WTC11 (cell line): ENCODE measurements around the gene GCK. TPM values are rescaled to one million over a fixed set of nuclear protein-coding genes. Genes with fewer than 3 reads are reported as not detected.

ENCODE experiments used
- ATAC-seq: fragments of 200-7000 bp; cut with Tn5 transposase; 2 replicates; pipeline ENCODE4 v1.10.0; 2021; ENCODE audit warnings: mild to moderate bottlenecking, moderate library complexity
- CTCF ChIA-PET: fragments of 300-600 bp; sonication (Branson Sonifier 250); formaldehyde crosslinking; loops from one replicate; lab custom pipeline; 2021; ENCODE audit warnings: antibody characterized with exemption; lab: Charles Lee
- POLR2A ChIA-PET: fragments of 350-600 bp; sonication (Branson Sonifier 250); formaldehyde crosslinking; loops from one replicate; lab custom pipeline; 2021; ENCODE audit warnings: antibody characterized with exemption; lab: Charles Lee
- DNase-seq: peaks from one replicate; pipeline ENCODE4 v3.0.0; 2021; ENCODE audit warnings: low spot score
- H3K27ac Mint-ChIP-seq: 2 replicates; pipeline ENCODE4 v1.8.0; 2021; ENCODE audit warnings: mixed read lengths
- H3K27me3 Mint-ChIP-seq: 2 replicates; pipeline ENCODE4 v1.8.0; 2021; ENCODE audit warnings: low read depth, mild to moderate bottlenecking, moderate library complexity, mixed read lengths
- H3K36me3 Mint-ChIP-seq: 2 replicates; pipeline ENCODE4 v1.8.0; 2021; ENCODE audit warnings: mixed read lengths
- H3K4me1 Mint-ChIP-seq: 2 replicates; pipeline ENCODE4 v1.8.0; 2022; ENCODE audit warnings: mixed read lengths
- H3K4me3 Mint-ChIP-seq: 2 replicates; pipeline ENCODE4 v1.8.0; 2021; ENCODE audit warnings: mild to moderate bottlenecking, moderate library complexity, mixed read lengths
- H3K9me3 Mint-ChIP-seq: 2 replicates; pipeline ENCODE4 v1.8.0; 2021; ENCODE audit warnings: mixed read lengths
- ARID4B ChIP-seq: sonication (generic); formaldehyde crosslinking; IDR thresholded peaks from 2 replicates; pipeline ENCODE4 v1.8.0; 2023; ENCODE audit warnings: missing genetic modification reagents, mild to moderate bottlenecking, borderline replicate concordance
- ATF1 ChIP-seq: sonication (generic); formaldehyde crosslinking; IDR thresholded peaks from 2 replicates; pipeline ENCODE4 v1.8.1; 2023; ENCODE audit warnings: mild to moderate bottlenecking, moderate library complexity, missing genetic modification reagents
- ATF2 ChIP-seq: sonication (generic); formaldehyde crosslinking; IDR thresholded peaks from 2 replicates; pipeline ENCODE4 v1.8.1; 2022; ENCODE audit warnings: low read depth, missing genetic modification reagents, borderline replicate concordance
- CBFB ChIP-seq: sonication (generic); formaldehyde crosslinking; IDR thresholded peaks from 2 replicates; pipeline ENCODE4 v1.8.1; 2022; ENCODE audit warnings: mild to moderate bottlenecking, low read depth, missing genetic modification reagents
- EMX1 ChIP-seq: fragments of 250-450 bp; sonication (Bioruptor Pico); IDR thresholded peaks from 2 replicates; pipeline ENCODE4 v1.8.0; 2021; ENCODE audit warnings: mild to moderate bottlenecking
- ESRRA ChIP-seq: sonication (generic); formaldehyde crosslinking; IDR thresholded peaks from 2 replicates; pipeline ENCODE4 v1.8.1; 2022; ENCODE audit warnings: mild to moderate bottlenecking, missing genetic modification reagents, borderline replicate concordance
- KAT7 ChIP-seq: sonication (generic); formaldehyde crosslinking; IDR thresholded peaks from 2 replicates; pipeline ENCODE4 v1.8.1; 2023; ENCODE audit warnings: missing genetic modification reagents, mild to moderate bottlenecking, borderline replicate concordance
- MLX ChIP-seq: sonication (generic); formaldehyde crosslinking; IDR thresholded peaks from 2 replicates; pipeline ENCODE4 v1.8.1; 2023; ENCODE audit warnings: mild to moderate bottlenecking, missing genetic modification reagents, moderate library complexity
- MXD4 ChIP-seq: fragments of 250-450 bp; sonication (Bioruptor Pico); IDR thresholded peaks from 2 replicates; pipeline ENCODE4 v1.8.0; 2021; ENCODE audit warnings: mild to moderate bottlenecking, moderate library complexity, borderline replicate concordance
- NFYB ChIP-seq: sonication (generic); formaldehyde crosslinking; conservative IDR thresholded peaks from 2 replicates; pipeline ENCODE4 v1.8.0; 2022; ENCODE audit warnings: low read depth, missing genetic modification reagents
- NR1H2 ChIP-seq: sonication (generic); formaldehyde crosslinking; IDR thresholded peaks from 2 replicates; pipeline ENCODE4 v1.9.0; 2021; ENCODE audit warnings: mild to moderate bottlenecking, moderate library complexity, missing genetic modification reagents
- RELA ChIP-seq: sonication (generic); formaldehyde crosslinking; IDR thresholded peaks from 2 replicates; pipeline ENCODE4 v1.8.1; 2022; ENCODE audit warnings: missing genetic modification reagents, mild to moderate bottlenecking, borderline replicate concordance
- RORB ChIP-seq: fragments of 250-450 bp; sonication (Bioruptor Pico); IDR thresholded peaks from 2 replicates; pipeline ENCODE4 v1.9.0; 2021; ENCODE audit warnings: mild to moderate bottlenecking
- SMAD3 ChIP-seq: sonication (generic); formaldehyde crosslinking; IDR thresholded peaks from 2 replicates; pipeline ENCODE4 v1.8.0; 2022; ENCODE audit warnings: missing genetic modification reagents, mild to moderate bottlenecking, borderline replicate concordance
- SMAD4 ChIP-seq: sonication (generic); formaldehyde crosslinking; IDR thresholded peaks from 2 replicates; pipeline ENCODE4 v1.8.0; 2022; ENCODE audit warnings: mild to moderate bottlenecking, missing genetic modification reagents
- SP1 ChIP-seq: sonication (generic); formaldehyde crosslinking; conservative IDR thresholded peaks from 2 replicates; pipeline ENCODE4 v1.8.1; 2022; ENCODE audit warnings: missing genetic modification reagents
- TEAD4 ChIP-seq: sonication (generic); formaldehyde crosslinking; IDR thresholded peaks from 2 replicates; pipeline ENCODE4 v1.8.0; 2022; ENCODE audit warnings: mild to moderate bottlenecking, missing genetic modification reagents
- USF1 ChIP-seq: sonication (generic); formaldehyde crosslinking; IDR thresholded peaks from 2 replicates; pipeline ENCODE4 v1.8.0; 2022; ENCODE audit warnings: mild to moderate bottlenecking, missing genetic modification reagents
- USF2 ChIP-seq: sonication (generic); formaldehyde crosslinking; IDR thresholded peaks from 2 replicates; pipeline ENCODE4 v1.8.1; 2023; ENCODE audit warnings: mild to moderate bottlenecking, missing genetic modification reagents, moderate library complexity
- ZBTB21 ChIP-seq: sonication (generic); formaldehyde crosslinking; IDR thresholded peaks from 2 replicates; pipeline ENCODE4 v1.8.1; 2023; ENCODE audit warnings: mild to moderate bottlenecking, missing genetic modification reagents, borderline replicate concordance
- ZNF121 ChIP-seq: sonication (generic); formaldehyde crosslinking; IDR thresholded peaks from 2 replicates; pipeline ENCODE4 v1.8.0; 2023; ENCODE audit warnings: missing genetic modification reagents
- ZNF263 ChIP-seq: sonication (generic); formaldehyde crosslinking; IDR thresholded peaks from 2 replicates; pipeline ENCODE4 v1.8.1; 2022; ENCODE audit warnings: low read depth, mild to moderate bottlenecking, moderate library complexity, missing genetic modification reagents
- ZNF317 ChIP-seq: sonication (generic); formaldehyde crosslinking; IDR thresholded peaks from 2 replicates; pipeline ENCODE4 v1.8.1; 2023; ENCODE audit warnings: low read depth, mild to moderate bottlenecking, moderate library complexity, missing genetic modification reagents, borderline replicate concordance
- ZNF396 ChIP-seq: fragments of 250-450 bp; sonication (Bioruptor Pico); IDR thresholded peaks from 2 replicates; pipeline ENCODE4 v1.8.0; 2021; ENCODE audit warnings: mild to moderate bottlenecking, moderate library complexity, borderline replicate concordance
- ZNF416 ChIP-seq: fragments of 250-450 bp; sonication (Bioruptor Pico); IDR thresholded peaks from 2 replicates; pipeline ENCODE4 v1.9.0; 2021; ENCODE audit warnings: mild to moderate bottlenecking, inconsistent platforms
- ZNF512 ChIP-seq: sonication (generic); formaldehyde crosslinking; IDR thresholded peaks from 2 replicates; pipeline ENCODE4 v1.8.1; 2022; ENCODE audit warnings: missing genetic modification reagents, borderline replicate concordance
- ZNF671 ChIP-seq: fragments of 250-450 bp; sonication (Bioruptor Pico); IDR thresholded peaks from 2 replicates; pipeline ENCODE4 v1.8.0; 2021; ENCODE audit warnings: mild to moderate bottlenecking
- total RNA-seq: library from RNA; stranded (reverse); gene quantifications from 3 replicates; pipeline ENCODE4 v1.2.3, GENCODE V29; 2021

GCK gene
- total RNA-seq, 1 experiment from 2014 or later, result 3.3 TPM

- DNase-seq (no peak), ATAC-seq (no peak)
- Mint-ChIP-seq H3K27me3 (peaks cover 17% of the 10 kb centered on the region), H3K9me3 (peaks cover 17% of the 10 kb centered on the region), H3K4me3 (no peak overlapping the region), H3K27ac (no peak overlapping the region), H3K36me3 (no peaks in the 10 kb centered on the region; the same call in 1 of the 2 replicates), H3K4me1 (peaks cover 13% of the 10 kb centered on the region)
- CTCF ChIA-PET, result interaction anchor here (1.5 kb wide), 1 partner anchor 158 kb away, joined by 4 read pairs; no protein-coding TSS in a partner anchor
- TF ChIP-seq KAT7 (CRISPR knock-in tag) (no peak), ZNF396 (CRISPR knock-in tag) (no peak), ZBTB21 (no peak), ZNF512 (no peak), ATF1 (CRISPR knock-in tag) (no peak), NR1H2 (CRISPR knock-in tag) (no peak), EMX1 (CRISPR knock-in tag) (no peak), MXD4 (no peak), SMAD4 (no peak), USF2 (CRISPR knock-in tag) (no peak), USF1 (no peak), ESRRA (CRISPR knock-in tag) (no peak), NFYB (no peak), ZNF263 (CRISPR knock-in tag) (no peak), ZNF671 (CRISPR knock-in tag) (no peak), CBFB (CRISPR knock-in tag) (no peak), TEAD4 (CRISPR knock-in tag) (no peak)
- POLR2A ChIA-PET, result no interaction called here
These were observed 11.6 kb downstream of the GCK start for GRCh38 chr7:44177570-44178131.

- no peak for ATAC-seq
- Mint-ChIP-seq H3K27ac (no peak overlapping the region), H3K36me3 (no peaks in the 10 kb centered on the region), H3K9me3 (peaks cover 6% of the 10 kb centered on the region), H3K27me3 (peaks cover 10% of the 10 kb centered on the region), H3K4me3 (no peak overlapping the region), H3K4me1 (peaks cover 13% of the 10 kb centered on the region)
- TF ChIP-seq ZNF416 (CRISPR knock-in tag) (no peak), NR1H2 (CRISPR knock-in tag) (no peak), ZNF121 (CRISPR knock-in tag) (no peak), SMAD3 (no peak), RELA (CRISPR knock-in tag) (no peak), ARID4B (CRISPR knock-in tag) (no peak), ZNF317 (CRISPR knock-in tag) (no peak), RORB (no peak), MLX (CRISPR knock-in tag) (no peak), ATF2 (no peak), ZBTB21 (no peak), SP1 (CRISPR knock-in tag) (no peak), ATF1 (CRISPR knock-in tag) (no peak)
- DNase-seq, result no peak
- ChIA-PET POLR2A (no interaction called here), CTCF (interaction anchor here (1.5 kb wide), 1 partner anchor 157 kb away, joined by 4 read pairs; no protein-coding TSS in a partner anchor)
These were observed 12.8 kb downstream of the GCK start for GRCh38 chr7:44176486-44176885.
